Brain microvascular endothelial cell (primary cell): ENCODE data around the gene MOB3A.

Experiments used
- DNase-seq: peaks from one replicate; pipeline ENCODE4 v3.0.0-alpha.2; 2020
- H3K27ac ChIP-seq: fragments of 250-450 bp; sonication (Bioruptor Pico); 2 replicates; pipeline ENCODE4 v1.5.1; 2020; ENCODE audit warnings: mild to moderate bottlenecking, moderate library complexity
- H3K27me3 ChIP-seq: fragments of 250-450 bp; sonication (Bioruptor Pico); replicated peaks from 2 replicates; pipeline ENCODE4 v1.5.1; 2020; ENCODE audit warnings: mild to moderate bottlenecking
- H3K36me3 ChIP-seq: fragments of 250-450 bp; sonication (Bioruptor Pico); replicated peaks from 2 replicates; pipeline ENCODE4 v1.5.1; 2020; ENCODE audit warnings: mild to moderate bottlenecking
- H3K4me3 ChIP-seq: 2 replicates; pipeline ENCODE4 v1.5.1; 2011; ENCODE audit warnings: low read depth, mild to moderate bottlenecking, control low read depth, low read length, moderate library complexity
- in situ Hi-C: cut with HindIII; loops from 2 replicates; pipeline ENCODE4 v1.10.0; 2017; ENCODE audit warnings: low sequenced_read_pairs, low pct_ligation_motif_present
- TF ChIP-seq, protein P1 (sequence below): IDR thresholded peaks from 2 replicates; pipeline ENCODE4 v1.5.1; 2011; ENCODE audit warnings: low read depth, mild to moderate bottlenecking, moderate library complexity, low read length, control low read depth, inconsistent platforms; ENCODE audit errors: missing control alignments

The MOB3A gene

DNA sequence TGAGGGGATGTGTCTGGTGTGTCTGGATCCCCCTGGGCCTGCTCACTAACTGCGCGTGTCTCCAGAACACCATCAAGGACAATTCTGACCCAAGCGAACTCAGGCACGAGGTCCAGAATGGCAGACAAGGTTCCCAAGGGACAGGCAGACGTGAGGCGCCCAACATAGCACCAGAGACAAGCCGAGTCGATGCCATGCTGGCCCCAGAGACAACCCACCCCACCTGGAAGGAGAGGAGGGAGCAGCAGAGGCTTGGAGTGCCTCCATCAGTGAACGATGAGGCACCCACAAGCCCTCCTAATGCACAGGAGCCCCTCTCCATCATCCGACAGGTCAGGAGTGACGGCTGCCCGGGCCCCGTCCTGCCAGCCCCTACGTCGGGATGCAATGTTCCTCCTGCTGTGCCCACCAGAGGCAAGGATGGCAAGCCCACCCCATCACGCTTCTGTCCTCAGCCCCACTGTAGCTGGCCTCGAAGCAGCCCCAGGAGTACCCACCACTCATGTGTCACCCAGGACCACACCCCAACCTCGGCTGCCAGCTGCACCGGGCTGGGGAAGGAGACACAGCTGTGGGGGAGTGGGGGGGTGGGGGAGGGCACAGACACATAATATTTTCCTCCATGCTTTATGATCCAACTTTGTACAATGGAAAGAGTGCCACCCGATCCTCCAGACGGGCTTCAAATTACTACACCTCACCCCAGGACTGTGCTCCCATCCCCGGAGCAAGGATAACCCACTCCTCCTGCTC is 43.4 kb upstream of the MOB3A start:
- Histone ChIP-seq H3K4me3 (no peak overlapping the region), H3K27ac (no peak overlapping the region), H3K36me3 (peaks cover 40% of the 10 kb centered on the region), H3K27me3 (no peaks in the 10 kb centered on the region)
- DNase-seq: no peak
- in situ Hi-C loops: no loop called here
- TF ChIP-seq, protein P1, sequence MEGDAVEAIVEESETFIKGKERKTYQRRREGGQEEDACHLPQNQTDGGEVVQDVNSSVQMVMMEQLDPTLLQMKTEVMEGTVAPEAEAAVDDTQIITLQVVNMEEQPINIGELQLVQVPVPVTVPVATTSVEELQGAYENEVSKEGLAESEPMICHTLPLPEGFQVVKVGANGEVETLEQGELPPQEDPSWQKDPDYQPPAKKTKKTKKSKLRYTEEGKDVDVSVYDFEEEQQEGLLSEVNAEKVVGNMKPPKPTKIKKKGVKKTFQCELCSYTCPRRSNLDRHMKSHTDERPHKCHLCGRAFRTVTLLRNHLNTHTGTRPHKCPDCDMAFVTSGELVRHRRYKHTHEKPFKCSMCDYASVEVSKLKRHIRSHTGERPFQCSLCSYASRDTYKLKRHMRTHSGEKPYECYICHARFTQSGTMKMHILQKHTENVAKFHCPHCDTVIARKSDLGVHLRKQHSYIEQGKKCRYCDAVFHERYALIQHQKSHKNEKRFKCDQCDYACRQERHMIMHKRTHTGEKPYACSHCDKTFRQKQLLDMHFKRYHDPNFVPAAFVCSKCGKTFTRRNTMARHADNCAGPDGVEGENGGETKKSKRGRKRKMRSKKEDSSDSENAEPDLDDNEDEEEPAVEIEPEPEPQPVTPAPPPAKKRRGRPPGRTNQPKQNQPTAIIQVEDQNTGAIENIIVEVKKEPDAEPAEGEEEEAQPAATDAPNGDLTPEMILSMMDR: no peak

DNA sequence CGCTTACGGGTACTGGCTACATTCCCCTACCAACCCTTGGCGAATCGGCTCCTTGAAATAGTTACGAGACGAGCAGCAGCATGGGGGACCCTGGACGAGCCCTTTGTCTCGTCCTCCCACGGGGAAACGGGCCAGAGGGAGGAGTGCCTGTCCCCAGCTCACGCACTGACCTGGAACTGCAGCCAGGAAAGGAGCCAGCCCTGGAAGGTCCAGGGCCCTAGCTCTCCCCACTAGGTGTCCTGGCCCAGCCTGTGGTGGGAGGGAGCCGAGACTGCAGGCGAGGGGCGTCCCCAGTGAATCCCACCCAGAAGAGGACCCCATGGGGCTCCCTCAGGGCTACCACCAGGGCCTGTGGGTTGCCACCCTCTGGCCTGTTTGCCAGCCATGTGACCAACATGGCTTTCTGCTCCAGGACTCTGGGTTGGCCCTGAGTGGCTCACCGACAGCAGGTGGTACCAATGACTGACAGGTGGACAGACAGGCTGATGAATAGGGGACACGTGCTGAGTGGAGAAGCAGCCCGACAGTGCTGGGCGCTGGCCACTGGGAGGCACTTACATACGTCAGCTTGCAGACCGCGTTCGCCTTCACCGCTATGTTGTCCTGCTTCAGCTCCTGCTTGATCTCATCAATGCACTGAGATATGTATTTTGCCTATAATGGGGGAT is 42.1 kb upstream of the MOB3A start:
- H3K36me3 ChIP-seq: peaks cover 43% of the 10 kb centered on the region

DNA sequence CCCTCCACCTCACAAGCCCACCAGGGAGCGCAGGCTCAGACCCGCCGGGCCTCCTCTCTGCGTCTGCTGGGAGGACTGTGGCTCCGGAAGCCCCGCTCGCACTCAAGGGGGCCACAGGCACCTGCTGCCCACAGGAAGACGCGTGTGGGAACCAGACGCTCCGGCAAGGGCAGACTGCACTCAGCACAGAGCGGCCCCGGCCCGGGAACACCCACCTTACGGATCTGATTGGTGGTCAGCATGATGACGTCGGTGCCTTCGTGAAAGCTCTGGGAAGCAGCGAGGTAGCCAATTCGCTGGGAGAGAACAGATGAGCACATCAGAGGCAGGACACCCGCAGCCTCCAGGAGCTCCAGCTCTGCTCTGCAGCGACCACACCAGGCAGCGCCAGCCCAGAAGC is 40.7 kb upstream of the MOB3A start:
- DNase-seq: no peak
- Histone ChIP-seq H3K27me3 (no peaks in the 10 kb centered on the region), H3K27ac (no peak overlapping the region), H3K36me3 (peaks cover 53% of the 10 kb centered on the region), H3K4me3 (no peak overlapping the region)
- TF ChIP-seq, protein P1: no peak
- in situ Hi-C loops: no loop called here

More for the DNA sequence above, 42.1 kb upstream of the MOB3A start:
- no peaks in the 10 kb centered on the region for H3K27me3 ChIP-seq
- no peak overlapping the region for H3K4me3 ChIP-seq
- in situ Hi-C loops: no loop called here
- no peak for DNase-seq
- H3K27ac ChIP-seq: no peak overlapping the region
- TF ChIP-seq, protein P1: no peak

DNA sequence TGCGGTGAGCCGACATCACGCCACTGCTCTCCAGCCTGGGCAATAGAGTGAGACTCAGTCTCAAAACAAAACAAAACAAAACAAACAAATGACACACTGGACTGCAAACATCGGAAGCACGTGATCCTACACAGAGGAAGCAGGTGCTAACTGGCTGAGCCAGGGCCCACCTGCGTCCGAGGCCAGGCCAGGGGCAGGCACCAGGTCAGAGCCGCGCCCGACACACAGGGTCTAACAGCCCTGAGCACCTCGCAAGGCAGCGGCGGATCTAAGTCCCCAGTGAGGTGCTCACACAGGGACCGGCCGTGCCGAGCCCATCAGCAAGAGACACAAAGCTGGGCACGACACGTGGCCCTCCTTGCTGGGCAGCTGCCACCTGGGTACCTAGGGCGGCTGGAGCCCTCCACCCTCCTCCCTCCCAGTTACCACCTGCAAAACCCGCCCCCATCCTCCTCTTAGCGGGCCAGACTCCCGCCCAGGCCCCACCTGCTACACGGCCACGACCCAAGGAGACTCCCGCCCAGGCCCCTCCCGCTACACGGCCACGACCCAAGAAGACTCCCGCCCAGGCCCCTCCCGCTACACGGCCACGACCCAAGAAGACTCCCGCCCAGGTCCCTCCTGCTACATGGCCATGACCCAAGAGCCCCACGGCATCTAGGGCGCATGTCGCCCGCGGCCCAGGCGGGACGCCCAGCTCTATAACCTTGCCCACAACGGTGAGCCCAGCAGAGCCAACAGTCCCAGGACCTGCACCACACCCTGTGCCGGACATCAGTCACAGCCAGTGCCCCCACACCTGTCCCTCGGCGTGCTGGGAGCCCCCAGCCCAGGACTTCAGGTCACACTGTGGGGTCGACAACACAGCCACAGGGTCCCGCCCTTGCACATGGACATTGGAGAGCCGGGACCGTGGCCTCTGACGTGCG is 39.6 kb upstream of the MOB3A start:
- Histone ChIP-seq H3K27ac (no peak overlapping the region), H3K4me3 (no peak overlapping the region), H3K36me3 (peaks cover 56% of the 10 kb centered on the region), H3K27me3 (no peaks in the 10 kb centered on the region)
- in situ Hi-C loops: no loop called here
- no peak for DNase-seq
- TF ChIP-seq, protein P1: no peak

DNA sequence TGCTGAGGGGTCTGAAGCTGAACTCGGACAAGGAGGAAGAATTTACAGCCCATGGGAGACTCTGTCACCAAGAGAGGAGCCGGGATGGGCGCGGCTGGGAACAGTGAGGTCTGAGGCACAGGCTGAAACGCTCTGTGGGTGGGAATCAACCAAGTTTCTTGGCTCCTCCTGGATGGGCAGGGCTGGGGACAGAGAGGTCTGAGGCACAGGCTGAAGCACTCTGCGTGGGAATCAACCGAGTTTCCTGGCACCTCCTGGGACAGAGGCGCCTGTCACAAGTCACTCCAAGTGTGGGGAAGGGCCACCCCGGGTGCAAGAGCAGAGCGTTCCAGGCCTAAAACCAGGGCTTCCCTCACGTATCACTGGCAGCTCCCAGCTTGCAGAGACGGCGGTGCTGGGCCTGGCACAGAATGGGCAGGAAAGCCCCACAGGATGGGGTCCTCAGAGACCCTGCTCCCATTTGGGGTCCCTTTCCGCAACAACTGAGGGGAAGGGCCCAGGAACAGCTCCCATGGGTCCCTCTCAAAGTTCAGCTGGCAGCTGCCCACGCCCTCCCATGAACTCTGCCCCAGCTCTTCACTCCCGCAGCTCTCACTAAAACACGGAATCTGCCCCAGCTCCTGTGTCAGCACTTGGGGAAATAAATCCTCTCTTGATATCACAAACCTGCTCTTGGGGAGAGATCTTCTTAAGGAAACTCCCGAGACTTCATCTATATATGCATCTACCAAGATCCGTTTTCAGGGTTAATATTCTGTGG is 36.8 kb upstream of the MOB3A start:
- TF ChIP-seq, protein P1: no peak
- no peak overlapping the region for H3K27ac ChIP-seq
- H3K36me3 ChIP-seq: peaks cover 56% of the 10 kb centered on the region
- in situ Hi-C loops: no loop called here
- DNase-seq: no peak
- H3K27me3 ChIP-seq: no peaks in the 10 kb centered on the region
- no peak overlapping the region for H3K4me3 ChIP-seq
